GM18508 (cell line): ENCODE measurements around the gene CRYGN.

ENCODE experiments used
- ATAC-seq: cut with Tn5 transposase; IDR thresholded peaks from one replicate; pipeline ENCODE4 v1.9.1; 2021; ENCODE audit warnings: moderate number of reproducible peaks; ENCODE audit not compliant: insufficient read depth, unreplicated experiment

The CRYGN gene

GRCh38 chr7:151429237-151429559, 10.7 kb downstream of the CRYGN start:
- ATAC-seq = no peak

- no peak for ATAC-seq
Observed at GRCh38 chr7:151428378-151429236, 11.3 kb downstream of the CRYGN start.

GRCh38 chr7:151427705-151428377, 12.1 kb downstream of the CRYGN start:
- no peak for ATAC-seq

GRCh38 chr7:151426904-151427704, 12.8 kb downstream of the CRYGN start:
- ATAC-seq = no peak

- no peak for ATAC-seq
Observed at GRCh38 chr7:151426441-151426903, 13.5 kb downstream of the CRYGN start.

- ATAC-seq = no peak
Observed at GRCh38 chr7:151425670-151426440, 14.1 kb downstream of the CRYGN start.

GRCh38 chr7:151424799-151425198, 15.1 kb downstream of the CRYGN start:
- ATAC-seq = no peak

GRCh38 chr7:151423936-151424335, 16.0 kb downstream of the CRYGN start:
- no peak for ATAC-seq

- ATAC-seq = no peak
Observed at GRCh38 chr7:151423226-151423625, 16.7 kb downstream of the CRYGN start.

GRCh38 chr7:151422212-151422611, 17.7 kb downstream of the CRYGN start:
- ATAC-seq = no peak

GRCh38 chr7:151420144-151420543, 19.8 kb downstream of the CRYGN start:
- no peak for ATAC-seq

- no peak for ATAC-seq
Observed at GRCh38 chr7:151416941-151417315, 23.0 kb downstream of the CRYGN start.

GRCh38 chr7:151416112-151416940, 23.6 kb downstream of the CRYGN start:
- no peak for ATAC-seq

GRCh38 chr7:151415375-151416105, 24.4 kb downstream of the CRYGN start:
- no peak for ATAC-seq

GRCh38 chr7:151413241-151413640, 26.7 kb downstream of the CRYGN start:
- ATAC-seq = no peak

- no peak for ATAC-seq
Observed at GRCh38 chr7:151412318-151412717, 27.6 kb downstream of the CRYGN start.

GRCh38 chr7:151411551-151411950, 28.4 kb downstream of the CRYGN start:
- ATAC-seq = no peak
